CD4-positive, alpha-beta T cell treated with Interleukin-17A for 1 hour (primary cell): ENCODE results near the gene PKP4.

ENCODE experiments used
- DNase-seq: peaks from one replicate; pipeline ENCODE4 v3.0.0-alpha.2; 2020

Gene PKP4

GRCh38 chr2:158659483-158659882 lies 202.7 kb downstream of the PKP4 start:
- no peak for DNase-seq

GRCh38 chr2:158661231-158661630 lies 204.5 kb downstream of the PKP4 start:
- no peak for DNase-seq

- DNase-seq: no peak
Observed at GRCh38 chr2:158662421-158662820, 205.7 kb downstream of the PKP4 start.

GRCh38 chr2:158663796-158664195 lies 207.0 kb downstream of the PKP4 start:
- DNase-seq: no peak

- no peak for DNase-seq
Observed at GRCh38 chr2:158664987-158665386, 208.2 kb downstream of the PKP4 start.

GRCh38 chr2:158665536-158666302 lies 209.0 kb downstream of the PKP4 start:
- DNase-seq: no peak

- no peak for DNase-seq
Observed at GRCh38 chr2:158666969-158667368, 210.2 kb downstream of the PKP4 start.

- DNase-seq: no peak
Observed at GRCh38 chr2:158667586-158667985, 210.8 kb downstream of the PKP4 start.

GRCh38 chr2:158668001-158668765 lies 211.4 kb downstream of the PKP4 start:
- DNase-seq: no peak

- no peak for DNase-seq
Observed at GRCh38 chr2:158670292-158670691, 213.5 kb downstream of the PKP4 start.

GRCh38 chr2:158671360-158672245 lies 214.9 kb downstream of the PKP4 start:
- DNase-seq: no peak

GRCh38 chr2:158676295-158676694 lies 219.5 kb downstream of the PKP4 start:
- no peak for DNase-seq

GRCh38 chr2:158676696-158677095 lies 219.9 kb downstream of the PKP4 start:
- DNase-seq: no peak

GRCh38 chr2:158677542-158677941 lies 220.8 kb downstream of the PKP4 start:
- no peak for DNase-seq

GRCh38 chr2:158681816-158682215 lies 225.1 kb downstream of the PKP4 start:
- DNase-seq: no peak

- DNase-seq: no peak
Observed at GRCh38 chr2:158685646-158686045, 228.9 kb downstream of the PKP4 start.

GRCh38 chr2:158686210-158686691 lies 229.5 kb downstream of the PKP4 start:
- no peak for DNase-seq

- no peak for DNase-seq
Observed at GRCh38 chr2:158687315-158687714, 230.6 kb downstream of the PKP4 start.

GRCh38 chr2:158688721-158689120 lies 232.0 kb downstream of the PKP4 start:
- no peak for DNase-seq

GRCh38 chr2:158689391-158689790 lies 232.6 kb downstream of the PKP4 start:
- no peak for DNase-seq

GRCh38 chr2:158690823-158691222 lies 234.1 kb downstream of the PKP4 start:
- DNase-seq: no peak

GRCh38 chr2:158691619-158692018 lies 234.9 kb downstream of the PKP4 start:
- no peak for DNase-seq
